Heart left ventricle (tissue), 13 donors: ENCODE measurements around the gene SUMO3.

Source experiments
- POLR2A ChIP-seq, 2 donors: fragments of 450-650 bp; IDR thresholded peaks; one replicate each; pipeline ENCODE4 v1.6.1; 2017; ENCODE audit warnings: antibody characterized with exemption in 2 of 2, mild to moderate bottlenecking in 2 of 2, moderate library complexity in 2 of 2
- TF ChIP-seq, protein P1 (sequence below), 12 donors: fragments of 200-600 bp; sonication (generic) in 4 of 12; IDR thresholded peaks; one replicate each; pipeline versions ENCODE4 v1.5.0 to v1.8.0; 2018 to 2022; ENCODE audit warnings: antibody characterized with exemption in 12 of 12, mild to moderate bottlenecking in 5 of 12
- donor health status: ischemic (EF 13 %, LVEDD 7.1; RV severe dilation, severe dysfunction).
- donor health status: DM: no; HTN: yes; CAD: no.
- donor health status: DM: no; HTN: no; CAD: no.
- donor health status: ischemic (EF 25% LVEDD 6.9; RV normal size, moderate dysfunction).
- donor health status: ischemic (EF 25% LVEDD 5.7; RV mildly dilated, moderate dysfunction).
- donor health status: ischemic (EF 35%, LVEDD 5.7; RV mildly dilated, moderate dysfunction).
- donor health status: nonischemic (EF 11% LVEDD 7.7; RV severe dilation, severe dysfunction).
- donor health status: DM: yes; HTN: yes; CAD: no.
- donor health status: PGD.
- donor health status: ischemic (EF 29% LVEDD 5.4; RV normal size, mild dysfunction).
- donor health status: nonischemic (EF 23%, LVEDD 6.1; RV moderate dilation, normal function).

DNA sequence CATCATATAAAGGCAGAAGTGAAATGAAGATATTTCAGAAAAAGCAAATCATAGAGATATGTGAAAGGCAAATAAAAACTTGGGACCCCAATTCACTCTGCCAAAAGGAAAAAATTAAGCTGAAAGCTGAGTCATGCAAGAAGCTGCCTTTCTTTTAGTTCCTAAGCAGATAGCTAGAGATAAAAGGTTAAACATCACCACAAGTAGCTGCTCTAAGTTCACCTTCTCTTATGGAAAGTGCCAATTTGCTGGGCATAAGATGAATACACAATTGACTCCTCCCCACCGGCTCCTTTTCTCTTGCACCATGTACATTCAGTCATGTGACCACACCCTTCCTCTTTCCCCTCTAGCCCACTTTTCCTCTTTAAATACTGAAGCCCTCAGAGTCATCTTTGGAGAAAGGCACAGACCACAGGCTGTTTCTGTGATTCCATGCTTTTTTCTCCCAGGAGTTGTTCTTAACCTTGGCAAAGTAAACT is 5.4 kb upstream of the SUMO3 start:
- TF ChIP-seq, protein P1, sequence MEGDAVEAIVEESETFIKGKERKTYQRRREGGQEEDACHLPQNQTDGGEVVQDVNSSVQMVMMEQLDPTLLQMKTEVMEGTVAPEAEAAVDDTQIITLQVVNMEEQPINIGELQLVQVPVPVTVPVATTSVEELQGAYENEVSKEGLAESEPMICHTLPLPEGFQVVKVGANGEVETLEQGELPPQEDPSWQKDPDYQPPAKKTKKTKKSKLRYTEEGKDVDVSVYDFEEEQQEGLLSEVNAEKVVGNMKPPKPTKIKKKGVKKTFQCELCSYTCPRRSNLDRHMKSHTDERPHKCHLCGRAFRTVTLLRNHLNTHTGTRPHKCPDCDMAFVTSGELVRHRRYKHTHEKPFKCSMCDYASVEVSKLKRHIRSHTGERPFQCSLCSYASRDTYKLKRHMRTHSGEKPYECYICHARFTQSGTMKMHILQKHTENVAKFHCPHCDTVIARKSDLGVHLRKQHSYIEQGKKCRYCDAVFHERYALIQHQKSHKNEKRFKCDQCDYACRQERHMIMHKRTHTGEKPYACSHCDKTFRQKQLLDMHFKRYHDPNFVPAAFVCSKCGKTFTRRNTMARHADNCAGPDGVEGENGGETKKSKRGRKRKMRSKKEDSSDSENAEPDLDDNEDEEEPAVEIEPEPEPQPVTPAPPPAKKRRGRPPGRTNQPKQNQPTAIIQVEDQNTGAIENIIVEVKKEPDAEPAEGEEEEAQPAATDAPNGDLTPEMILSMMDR (IDR thresholded peaks at IDR 0.05) = no peak
- TF ChIP-seq POLR2A (IDR thresholded peaks at IDR 0.05) = no peak
